GM21390 (cell line): ENCODE measurements around the gene G0S2.

Experiments
- ATAC-seq: cut with Tn5 transposase; IDR thresholded peaks from one replicate; pipeline ENCODE4 v1.9.1; 2021; ENCODE audit not compliant: unreplicated experiment

Gene G0S2

DNA sequence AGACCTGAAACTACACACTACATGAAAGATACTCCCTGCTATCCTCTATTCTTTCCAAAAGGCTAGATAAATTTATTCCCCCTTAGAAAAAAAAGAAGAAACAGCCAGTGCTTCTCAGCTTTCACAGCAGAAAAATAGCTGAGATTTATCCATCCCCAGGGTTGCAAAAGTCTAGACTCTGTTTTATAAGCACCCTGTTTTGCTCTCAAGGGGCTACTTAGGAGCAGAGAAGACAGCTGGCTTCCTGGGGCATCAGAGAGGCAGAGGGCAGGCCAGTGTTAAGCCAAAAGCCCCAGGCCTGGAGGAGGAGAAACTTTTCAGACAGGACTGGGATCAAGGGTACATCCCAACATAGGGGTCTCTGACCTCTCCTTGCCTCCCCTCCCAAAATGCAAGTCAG lies 26.9 kb upstream of the G0S2 start:
- ATAC-seq = no peak

DNA sequence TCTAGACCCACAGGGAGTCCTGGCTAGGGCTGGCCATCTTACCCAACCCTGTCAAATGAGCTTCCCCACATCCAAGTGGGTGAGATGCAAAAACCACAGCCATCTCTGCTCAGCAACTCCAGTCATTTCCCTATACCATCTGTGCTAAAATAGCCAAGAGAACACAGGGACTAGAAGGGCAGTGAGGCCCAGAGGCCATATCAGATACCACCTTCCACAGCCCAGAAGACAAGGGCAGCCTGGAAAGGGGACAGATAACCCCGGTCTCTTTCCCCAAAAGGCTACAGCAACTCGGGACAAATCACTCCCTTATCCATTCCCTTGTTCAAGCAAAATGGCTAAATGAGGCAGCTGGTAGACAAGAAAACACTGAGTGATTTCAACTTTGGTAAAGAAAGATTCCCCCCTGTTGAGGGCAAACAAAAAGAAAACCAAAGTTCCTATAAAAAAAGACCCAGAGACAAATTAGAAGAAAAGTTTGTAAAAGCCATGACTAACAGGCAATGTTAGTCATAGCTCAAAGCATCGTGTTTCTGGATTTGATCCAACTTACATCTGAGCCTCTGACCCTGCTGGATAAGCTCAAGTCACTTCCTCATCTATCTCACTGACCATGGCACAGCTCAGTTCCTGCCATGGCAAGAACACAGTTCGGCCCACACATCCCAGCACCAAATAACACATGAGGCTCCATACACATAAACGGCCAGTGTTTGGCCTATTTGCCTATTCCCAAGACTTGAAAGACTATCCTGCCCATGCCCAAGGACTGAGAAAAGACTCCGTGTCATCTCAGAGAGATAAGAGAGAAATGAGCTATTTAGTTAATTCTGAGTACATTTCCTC lies 26.1 kb upstream of the G0S2 start:
- ATAC-seq = no peak

DNA sequence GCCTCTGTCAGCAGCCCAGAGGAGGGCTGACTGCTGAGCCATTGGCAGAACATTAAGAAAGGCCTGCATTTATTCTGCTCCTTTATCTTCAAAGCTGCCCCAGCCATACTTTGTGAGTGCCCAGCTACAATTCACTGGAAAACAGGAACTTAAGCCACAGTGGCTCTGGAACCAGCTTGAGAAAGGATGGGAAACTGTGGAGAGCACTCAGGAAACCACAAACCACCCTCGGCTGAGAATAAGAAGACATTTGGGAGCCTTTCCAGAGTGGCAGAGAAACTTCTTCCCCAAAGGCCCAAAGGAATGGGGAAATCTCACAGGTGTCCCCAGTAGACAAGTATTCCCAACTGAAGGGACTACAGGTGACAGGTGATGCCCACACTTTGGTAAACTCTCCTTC lies 24.8 kb upstream of the G0S2 start:
- no peak for ATAC-seq

DNA sequence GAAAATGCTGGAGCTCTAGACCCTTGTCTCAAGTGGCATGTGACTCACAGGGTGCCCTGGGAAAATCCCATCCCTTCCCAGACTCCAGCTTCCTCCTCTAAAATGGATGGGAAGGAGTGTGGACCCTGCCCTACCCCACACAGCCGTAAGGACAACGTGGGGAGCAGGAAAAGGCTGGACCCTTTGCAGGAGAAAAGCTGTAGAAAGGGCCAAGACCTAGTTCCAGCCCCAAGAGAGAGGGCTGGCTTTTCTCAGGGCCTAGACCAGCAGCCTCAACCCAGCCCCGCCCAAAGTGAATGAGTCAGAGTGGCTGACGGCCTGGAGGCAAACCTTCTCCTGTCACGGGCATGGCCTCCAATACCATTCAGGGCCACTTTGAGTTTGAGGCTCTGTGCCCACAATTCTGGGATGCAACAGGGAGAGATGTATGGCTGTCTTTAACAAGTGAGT lies 24.0 kb upstream of the G0S2 start:
- ATAC-seq = peak; percentile 50

DNA sequence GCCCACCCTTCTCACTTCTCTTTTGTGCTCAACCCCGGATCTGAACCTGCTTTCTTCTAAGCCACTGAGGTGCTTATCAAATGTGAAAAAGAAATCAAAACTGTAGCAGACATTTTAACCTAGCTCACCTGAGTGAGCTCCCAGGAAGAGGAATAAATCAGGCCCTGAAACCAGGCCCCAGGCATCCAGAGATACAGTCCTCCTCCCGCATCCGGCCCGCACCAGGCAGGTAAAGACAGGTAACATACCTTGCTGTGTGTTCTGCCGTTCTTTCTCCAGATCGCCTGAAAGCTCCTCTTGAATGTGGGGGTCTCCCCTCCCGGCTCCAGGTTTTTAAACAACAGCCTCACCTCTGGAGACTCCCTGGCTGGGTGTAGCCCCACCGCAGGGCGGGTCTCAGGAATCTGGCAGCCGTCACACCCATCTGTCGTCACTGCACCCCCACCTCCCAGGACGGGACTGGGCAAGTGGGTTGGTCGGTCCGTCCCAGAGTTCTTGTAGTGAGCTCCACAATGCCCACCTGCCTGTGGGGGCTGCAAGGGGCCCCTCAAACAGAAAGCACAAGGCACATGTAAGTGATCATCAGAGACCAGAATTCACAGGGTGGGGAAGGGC lies 23.0 kb upstream of the G0S2 start, which contains the start of gene LAMB3:
TSS of gene LAMB3 (minus strand) at position 305 of the 615 bp plus-strand sequence. CDS start 1,481 bp downstream, outside the sequence.
- no peak for ATAC-seq

DNA sequence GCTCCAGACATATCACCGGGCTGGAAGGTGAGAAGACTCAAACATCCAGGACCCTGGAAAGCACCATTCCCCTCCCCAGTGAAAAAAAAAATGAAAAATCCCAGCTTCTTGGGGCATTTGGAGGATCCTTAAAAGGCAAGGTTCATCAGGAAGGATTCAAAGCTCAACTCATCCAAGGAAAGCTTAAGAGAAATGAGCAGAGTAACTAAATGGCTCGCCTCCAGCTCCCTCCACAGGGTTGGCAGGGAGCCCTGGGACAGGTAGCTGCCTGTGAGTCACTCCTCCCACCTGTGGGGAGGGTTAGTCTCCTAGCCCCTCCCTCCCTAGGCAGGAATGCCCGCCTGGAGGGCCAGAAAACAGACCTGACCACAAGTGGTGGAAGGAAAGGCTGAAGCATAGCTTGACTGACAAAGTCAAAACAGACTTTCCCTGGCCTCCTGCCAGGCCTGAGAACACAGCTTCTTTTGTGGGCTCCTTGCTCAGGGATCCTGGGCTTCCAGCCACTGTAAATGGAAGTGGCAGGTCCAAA lies 22.3 kb upstream of the G0S2 start:
- ATAC-seq = peak; percentile 28

DNA sequence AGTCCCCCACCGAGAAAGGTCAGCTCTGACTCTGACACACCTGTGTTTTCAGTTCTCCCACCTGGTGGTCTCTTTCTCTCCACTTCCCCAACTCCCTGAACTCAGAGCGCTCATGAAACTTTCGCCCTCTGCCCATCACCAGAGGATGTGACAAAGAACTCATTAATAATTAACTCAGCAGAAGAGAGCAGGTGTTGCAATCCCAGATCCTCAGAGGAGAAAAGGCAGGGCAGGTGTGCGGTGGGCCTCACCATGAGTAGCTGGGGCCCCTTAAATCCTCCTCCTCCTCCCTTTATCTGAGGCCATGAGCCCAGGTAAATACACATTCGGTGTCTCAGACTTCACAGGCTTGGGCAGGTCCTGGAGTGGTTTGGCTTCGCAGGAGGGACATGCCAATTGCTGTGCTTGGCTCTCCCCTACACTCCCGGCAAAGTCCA lies 21.3 kb upstream of the G0S2 start:
- ATAC-seq = peak; percentile 42

DNA sequence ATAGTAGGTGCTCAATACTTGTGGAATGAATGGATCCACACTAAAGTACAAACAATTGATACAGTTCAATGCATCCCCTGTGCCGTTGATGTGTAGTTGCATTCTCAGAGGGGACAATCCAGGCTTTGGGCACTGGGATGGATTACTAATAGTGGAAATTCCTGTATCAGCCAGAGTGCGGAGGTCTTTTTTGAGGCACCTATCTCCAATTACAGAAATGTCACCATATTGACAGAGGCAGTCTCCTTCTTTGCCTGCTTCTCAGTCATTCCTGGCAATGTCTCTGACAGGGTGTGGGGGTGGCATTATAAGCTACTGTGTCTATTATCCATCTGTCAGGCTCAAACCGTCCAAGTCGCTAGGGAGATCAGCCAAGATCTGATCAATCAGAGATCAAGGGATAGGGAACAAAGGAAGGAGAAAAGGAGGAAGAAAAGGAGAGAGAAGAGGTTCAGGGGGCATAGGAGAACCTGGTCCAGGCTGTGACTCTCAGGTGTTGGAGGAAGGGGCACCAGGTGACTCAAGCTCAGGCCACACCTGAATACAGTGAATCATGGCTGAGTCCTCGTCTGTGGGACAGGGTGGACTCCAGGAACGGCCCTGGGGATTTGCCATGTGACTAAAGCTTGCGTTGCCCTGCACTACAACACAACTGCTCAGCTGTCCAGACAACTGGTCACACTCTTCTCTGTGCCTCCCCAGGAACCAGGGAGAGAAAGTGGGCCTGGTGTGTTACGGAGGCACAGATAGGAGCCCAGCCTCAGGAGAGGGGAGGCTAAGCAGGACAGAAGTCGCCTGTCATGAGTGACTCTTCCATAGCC lies 19.6 kb upstream of the G0S2 start:
- no peak for ATAC-seq

DNA sequence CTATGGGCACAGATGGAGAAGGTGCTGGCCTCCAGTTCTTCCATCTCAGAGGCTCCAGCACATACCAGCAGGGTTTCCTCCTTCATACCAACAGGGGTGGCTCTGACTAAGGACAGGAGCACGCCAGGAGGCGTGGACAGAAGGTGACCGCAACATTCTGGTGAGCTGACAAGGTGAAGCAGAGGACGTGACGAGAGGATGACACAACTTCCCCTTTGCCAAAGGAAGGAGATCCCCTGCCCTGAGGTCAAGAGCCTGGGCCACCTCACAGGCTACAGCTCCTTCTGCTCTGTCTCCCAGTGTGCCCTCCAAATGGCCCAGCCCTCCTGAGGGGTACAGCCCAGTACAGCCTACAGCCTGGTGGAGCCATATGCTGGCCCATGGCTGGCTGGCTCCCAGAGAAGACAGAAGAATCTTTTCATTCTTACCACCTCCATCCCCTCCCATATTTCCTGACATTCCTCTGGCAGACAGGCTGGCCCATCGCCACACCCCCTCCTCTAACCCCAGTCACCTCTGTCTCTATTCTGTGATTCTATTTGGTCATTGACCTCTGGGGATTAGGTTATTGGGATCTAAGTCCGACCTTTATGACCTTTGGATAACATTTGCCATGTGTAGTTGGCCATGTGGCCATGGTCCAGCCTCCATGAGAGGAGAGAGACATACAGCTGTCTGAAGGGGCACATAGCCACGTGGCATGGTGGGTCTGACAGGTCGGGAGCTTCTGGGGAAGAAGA lies 17.9 kb upstream of the G0S2 start:
- no peak for ATAC-seq

DNA sequence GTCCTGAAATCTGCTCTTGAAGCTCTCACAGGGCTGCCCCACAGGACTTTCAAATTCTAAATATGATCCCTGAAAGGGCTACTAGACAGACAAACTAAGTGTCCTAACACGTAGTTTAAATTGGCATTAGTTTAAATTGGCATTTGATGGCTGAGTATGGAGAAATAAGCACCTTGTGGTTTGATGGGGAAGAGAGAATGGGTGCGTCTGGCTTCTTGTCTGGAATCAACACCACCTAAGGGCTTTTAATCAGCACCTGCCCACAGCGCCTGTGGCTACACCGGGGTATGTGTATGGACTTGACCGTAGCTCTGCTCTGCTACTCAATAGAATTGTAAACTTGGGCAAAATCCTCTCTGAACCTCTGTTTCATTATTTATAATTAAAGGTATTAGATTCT lies 17.3 kb upstream of the G0S2 start:
- ATAC-seq = no peak

DNA sequence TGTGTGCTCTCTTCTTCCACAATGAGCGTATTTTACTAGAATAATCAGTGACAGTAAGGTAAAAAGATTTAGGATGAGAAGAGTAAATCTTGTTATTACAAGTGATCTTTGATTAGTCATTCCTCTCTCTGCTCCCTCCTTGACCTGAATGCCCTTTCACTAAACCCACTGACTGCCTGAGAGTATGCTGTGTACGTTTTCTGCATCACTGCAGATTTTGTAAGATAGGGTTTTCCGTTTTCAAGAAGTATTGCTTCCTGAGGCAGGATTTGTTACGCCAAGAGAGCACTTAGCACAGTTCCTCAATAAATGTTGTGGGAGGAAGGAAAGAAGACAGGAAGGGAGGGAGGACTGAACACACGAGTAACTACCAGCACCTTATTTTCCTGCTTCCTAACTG lies 15.3 kb upstream of the G0S2 start:
- ATAC-seq = peak; percentile 90

DNA sequence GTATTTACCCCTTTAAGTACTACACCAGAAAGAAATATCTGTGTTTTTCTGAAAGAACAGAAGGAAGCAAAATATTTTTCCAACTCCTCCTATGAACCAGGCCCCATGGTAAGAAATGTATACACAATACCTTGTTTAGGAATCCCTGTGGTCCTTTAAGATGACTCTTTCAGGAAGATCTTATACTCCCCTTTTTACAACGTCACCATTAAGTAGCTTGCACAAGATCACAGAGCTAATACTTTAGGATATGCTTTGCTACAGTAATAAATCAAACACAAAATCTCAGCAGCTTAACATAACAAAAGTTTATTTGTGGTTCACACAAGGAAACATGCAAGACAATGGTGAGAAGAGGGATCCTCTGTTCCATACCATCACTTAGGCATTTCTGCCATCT lies 14.1 kb upstream of the G0S2 start:
- ATAC-seq = no peak

DNA sequence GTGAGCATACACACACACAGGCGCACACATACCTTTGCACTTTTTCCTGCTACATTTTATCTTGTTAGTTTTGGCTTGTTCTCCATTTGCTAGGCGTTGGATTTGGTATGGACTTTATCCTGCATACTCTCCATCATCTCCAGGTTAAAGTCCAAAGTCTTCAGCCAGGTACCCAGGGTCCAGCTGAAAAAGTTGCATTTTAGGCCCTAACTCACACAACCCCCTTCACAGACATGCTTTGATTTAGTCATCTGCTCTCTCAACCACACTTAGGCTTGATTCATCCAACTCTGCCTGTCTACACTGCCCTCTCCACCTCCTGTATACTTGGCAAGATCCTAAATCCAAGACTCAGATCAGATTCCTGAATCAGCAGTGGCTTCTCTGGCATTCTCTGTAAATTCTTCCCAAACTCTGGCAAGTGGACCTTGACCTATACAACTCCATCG lies 12.3 kb upstream of the G0S2 start:
- ATAC-seq = no peak

DNA sequence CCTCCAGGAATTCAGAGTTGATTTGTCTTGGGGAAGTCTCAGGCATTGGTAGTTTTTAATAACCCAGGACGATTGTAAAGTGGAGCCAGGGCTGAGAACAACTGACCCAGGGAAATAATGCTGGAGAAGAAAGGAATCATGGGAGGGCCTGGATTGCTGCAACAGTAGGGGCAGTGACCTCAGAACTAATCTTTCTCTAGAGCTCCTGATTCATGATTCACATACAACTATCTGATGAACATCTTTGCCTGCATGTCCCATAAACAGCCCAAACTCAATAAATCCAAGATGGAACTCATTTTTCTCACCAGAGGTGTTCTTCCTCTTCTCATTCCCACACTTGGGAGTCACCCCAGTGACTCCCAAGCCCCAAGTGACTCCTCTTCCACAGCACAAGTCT lies 8.1 kb upstream of the G0S2 start:
- ATAC-seq = no peak

DNA sequence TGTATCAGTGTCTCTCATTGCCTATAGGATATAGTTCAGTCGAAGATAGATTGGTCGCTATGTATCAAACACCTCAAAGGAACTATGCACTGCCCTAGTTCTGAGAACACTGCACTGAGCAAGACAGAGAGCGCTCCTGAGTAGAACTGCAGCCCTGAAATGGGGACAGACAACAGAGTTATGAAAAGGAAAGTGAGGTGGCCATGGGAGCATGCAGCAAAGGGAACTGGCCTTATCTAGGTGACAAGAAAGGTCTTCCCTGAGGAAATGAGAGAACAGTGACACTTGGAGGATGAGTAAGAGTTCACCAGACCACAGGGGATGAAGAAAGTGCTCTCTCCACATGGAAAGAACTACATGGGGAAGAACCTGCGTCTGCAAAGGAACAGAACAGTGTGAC lies 7.5 kb upstream of the G0S2 start:
- peak; percentile 49 for ATAC-seq

DNA sequence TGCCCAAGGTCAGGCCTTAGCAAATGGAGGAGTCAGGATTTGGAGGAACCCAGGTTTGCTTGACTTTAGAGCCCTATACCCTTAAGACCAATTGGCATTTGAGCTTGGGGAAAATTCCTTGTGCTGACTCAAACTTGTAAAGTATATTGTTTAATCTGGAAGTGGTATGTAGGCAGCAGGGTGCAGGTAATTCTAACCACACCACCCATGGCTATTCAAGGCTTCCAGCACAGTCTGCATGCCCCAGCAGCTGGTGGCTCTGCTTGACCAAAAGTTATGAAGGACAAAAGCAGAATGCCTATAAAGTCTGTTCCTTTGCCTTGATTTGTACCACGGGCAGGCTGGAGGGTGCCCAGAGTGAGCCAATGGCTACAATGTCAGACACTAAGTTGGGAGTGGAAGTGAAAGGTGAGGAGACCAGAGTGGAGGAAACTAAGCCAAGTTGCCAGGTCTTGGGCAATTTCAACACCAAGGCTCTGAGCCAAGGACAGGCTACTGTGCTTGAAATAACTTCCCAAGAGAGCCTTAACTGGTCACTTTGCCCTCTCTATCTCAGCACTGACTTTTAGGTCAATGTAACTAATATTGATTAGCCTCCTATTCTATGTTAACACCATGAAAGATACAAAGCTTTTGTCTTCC lies 4.7 kb upstream of the G0S2 start:
- ATAC-seq = no peak

DNA sequence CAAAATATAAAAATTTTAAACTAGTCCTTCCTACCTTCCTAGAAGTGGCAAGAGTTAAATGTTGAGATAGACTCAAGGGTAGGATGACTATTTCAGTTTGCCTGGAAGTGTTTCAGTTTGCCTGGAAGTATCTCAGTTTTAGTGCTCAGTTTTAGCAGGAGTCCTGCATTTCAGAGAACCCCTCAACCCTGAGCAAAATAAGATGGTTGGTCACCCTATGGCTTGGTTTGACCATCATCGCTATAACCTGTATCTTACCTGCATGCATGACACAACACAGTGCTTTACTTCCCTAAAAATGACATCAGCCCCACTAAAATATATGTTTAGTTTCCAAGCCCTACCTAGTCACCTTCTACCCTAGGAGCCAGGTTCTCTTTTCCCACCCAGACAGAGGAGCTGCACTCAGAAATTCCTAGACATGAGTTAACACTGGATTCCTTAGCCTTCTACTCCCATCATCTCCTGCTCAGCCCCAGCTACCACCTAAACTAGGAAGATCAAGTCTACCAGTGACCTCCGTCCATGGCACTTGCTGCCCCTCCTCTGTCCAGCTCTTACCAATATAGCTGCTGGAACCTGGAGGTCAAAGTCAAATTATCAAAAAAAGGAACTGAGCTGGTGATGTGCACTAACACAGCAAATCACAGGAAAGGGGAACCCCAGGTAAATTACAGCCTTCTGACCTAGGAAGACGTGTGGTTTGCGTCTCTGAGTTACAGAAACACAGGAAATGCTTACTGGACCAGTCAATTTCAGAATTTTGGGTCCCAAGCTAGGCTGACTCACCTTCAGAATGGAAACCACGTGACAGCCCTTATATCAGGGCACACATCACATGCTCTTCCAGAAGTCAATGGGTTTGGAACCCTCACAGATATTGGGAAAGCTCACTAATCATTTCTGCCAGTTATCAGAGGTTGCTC lies 2.2 kb upstream of the G0S2 start:
- peak; percentile 91 for ATAC-seq

DNA sequence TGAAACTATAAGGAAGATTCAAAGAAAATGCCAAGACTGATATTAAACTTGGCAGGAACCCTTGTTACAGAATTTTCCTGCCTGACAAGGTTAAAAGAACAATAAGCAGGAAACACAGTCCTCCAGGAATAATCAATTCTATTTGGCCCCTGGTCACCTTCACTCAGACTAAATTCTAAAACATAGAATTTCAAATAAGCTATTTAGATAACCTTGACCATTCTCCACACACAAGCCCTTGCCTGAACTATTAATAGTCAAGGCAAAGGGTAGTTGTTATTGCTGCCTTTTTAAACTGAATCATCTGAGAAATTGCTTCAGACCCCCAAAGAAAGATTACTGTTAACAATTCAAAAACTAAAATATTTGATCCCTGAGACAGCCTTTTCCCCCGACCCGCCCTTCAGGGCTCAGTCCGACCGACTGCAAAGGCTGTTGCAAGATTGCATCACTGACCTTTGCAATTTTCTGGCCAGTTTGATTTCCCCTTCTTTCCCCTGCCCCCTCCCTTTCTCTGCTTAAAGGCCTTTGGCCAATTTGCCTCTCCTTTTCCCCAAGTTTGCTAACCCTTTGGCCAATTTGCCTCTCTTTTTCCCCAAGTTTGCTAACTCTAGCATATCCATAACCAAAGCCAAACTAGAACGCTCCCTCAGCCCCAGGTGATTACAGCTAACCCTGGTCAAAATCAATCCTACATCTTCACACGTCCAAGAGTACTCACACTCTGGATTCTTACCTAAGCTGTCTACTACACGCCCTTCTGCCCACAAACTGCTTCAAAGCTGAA lies 1.4 kb upstream of the G0S2 start:
- ATAC-seq = no peak
